OCI-LY7 (cell line): Measurements from ENCODE around the gene MALSU1. TPM values are rescaled to one million over a fixed set of nuclear protein-coding genes. Genes with fewer than 3 reads are reported as not detected.

ENCODE experiments used
- BruUV-seq: library from RNA; stranded (reverse); fragments of 400-500 nt; replicated peaks from 2 replicates; lab custom pipeline; 2021; lab: Mats Ljungman, UMichigan
- CTCF ChIA-PET: fragments of 300-600 bp; sonication (Branson Sonifier 250); formaldehyde crosslinking; loops from one replicate; lab custom pipeline; 2022; ENCODE audit warnings: antibody characterized with exemption; ENCODE audit not compliant: unreplicated experiment; lab: Charles Lee
- POLR2A ChIA-PET: fragments of 300-600 bp; sonication (Branson Sonifier 250); formaldehyde crosslinking; loops from one replicate; lab custom pipeline; 2022; ENCODE audit warnings: antibody characterized with exemption; lab: Charles Lee
- DNase-seq: peaks from one replicate; pipeline ENCODE4 v3.0.0-alpha.2; 2015; ENCODE audit warnings: low spot score
- H2AFZ ChIP-seq: fragments of 200-600 bp; sonication (generic), shearing (Covaris generic); 2 replicates; pipeline ENCODE4 v1.6.1; 2014; ENCODE audit warnings: mild to moderate bottlenecking, antibody characterized with exemption, low read length, moderate library complexity
- H3K27ac ChIP-seq: fragments of 200-600 bp; sonication (generic); 2 replicates; pipeline ENCODE4 v1.5.1; 2014; ENCODE audit warnings: mixed run types, low read depth, mild to moderate bottlenecking, moderate library complexity, low read length, inconsistent platforms; ENCODE audit not compliant: poor library complexity, severe bottlenecking
- H3K36me3 ChIP-seq: fragments of 200-600 bp; sonication (generic); 2 replicates; pipeline ENCODE4 v1.6.1; 2014; ENCODE audit warnings: mild to moderate bottlenecking, antibody characterized with exemption, low read length, moderate library complexity, mixed read lengths; ENCODE audit not compliant: insufficient read depth
- H3K4me1 ChIP-seq: fragments of 200-600 bp; sonication (generic); 2 replicates; pipeline ENCODE4 v1.5.1; 2014; ENCODE audit warnings: mild to moderate bottlenecking, low read length; ENCODE audit not compliant: insufficient read depth, poor library complexity, severe bottlenecking
- H3K4me2 ChIP-seq: fragments of 200-600 bp; sonication (generic); 2 replicates; pipeline ENCODE4 v1.6.1; 2014; ENCODE audit warnings: mild to moderate bottlenecking, low read length
- H3K4me3 ChIP-seq: fragments of 200-600 bp; sonication (generic); 2 replicates; pipeline ENCODE4 v1.5.1; 2014; ENCODE audit warnings: mild to moderate bottlenecking, low read depth, low read length; ENCODE audit not compliant: poor library complexity, severe bottlenecking
- H3K79me2 ChIP-seq: fragments of 200-600 bp; sonication (generic); 2 replicates; pipeline ENCODE4 v1.6.1; 2016; ENCODE audit warnings: low read depth, mild to moderate bottlenecking, low read length, moderate library complexity, mixed read lengths; ENCODE audit not compliant: insufficient read depth
- H3K9me2 ChIP-seq: fragments of 200-600 bp; sonication (generic); 2 replicates; pipeline ENCODE4 v1.6.1; 2016; ENCODE audit warnings: mild to moderate bottlenecking, low read length, mixed read lengths; ENCODE audit not compliant: insufficient read depth
- H3K9me3 ChIP-seq: fragments of 200-600 bp; sonication (generic); 2 replicates; pipeline ENCODE4 v1.6.1; 2014; ENCODE audit warnings: mild to moderate bottlenecking, mixed run types, low read length, mixed read lengths
- H4K20me1 ChIP-seq: fragments of 200-600 bp; sonication (generic); 2 replicates; pipeline ENCODE4 v1.6.1; 2014; ENCODE audit warnings: mild to moderate bottlenecking, antibody characterized with exemption, low read length, moderate library complexity, mixed read lengths; ENCODE audit not compliant: insufficient read depth
- CTCF ChIP-seq: fragments of 200-600 bp; sonication (generic); conservative IDR thresholded peaks from 2 replicates; pipeline ENCODE4 v1.5.1; 2014; ENCODE audit warnings: mild to moderate bottlenecking, antibody characterized with exemption, low read length, moderate library complexity, mixed read lengths
- EZH2phosphoT487 ChIP-seq: fragments of 200-600 bp; sonication (generic); IDR thresholded peaks from 2 replicates; pipeline ENCODE4 v1.6.1; 2018; ENCODE audit warnings: low read depth, borderline replicate concordance, mild to moderate bottlenecking, mixed run types, antibody characterized with exemption, low read length, moderate library complexity, mixed read lengths
- intact Hi-C: fragments of 100-400 bp; cut with micrococcal nuclease; formaldehyde crosslinking; loops from one replicate; pipeline ENCODE4 v1.10.0; 2022; ENCODE audit not compliant: unreplicated experiment
- total RNA-seq, 2 experiments: library from RNA; depleted of rRNA in 1 of 2; stranded (reverse); fragments of >200 nt in 1 of 2; shearing (Covaris generic) in 1 of 2; gene quantifications; 2 replicates each; pipeline ENCODE4 v1.2.3, GENCODE V29; 2014 to 2022

The MALSU1 gene
- total RNA-seq, 2 experiments from 2014 or later = 66.4 to 107 TPM

GRCh38 chr7:23292623-23293022, 6.5 kb upstream of the MALSU1 start:
- no peaks in the 10 kb centered on the region for H4K20me1 ChIP-seq
- intact Hi-C loops = no loop called here
- CTCF ChIA-PET = no interaction called here
- H3K4me3 ChIP-seq = no peak overlapping the region
- H2AFZ ChIP-seq = no peak overlapping the region
- H3K36me3 ChIP-seq = no peaks in the 10 kb centered on the region
- POLR2A ChIA-PET = interaction anchor here (0.6 kb wide), 1 partner anchor 12 kb away, joined by 3 read pairs; no protein-coding TSS in a partner anchor
- no peaks in the 10 kb centered on the region for H3K4me1 ChIP-seq
- no peaks in the 10 kb centered on the region for H3K9me3 ChIP-seq
- H3K9me2 ChIP-seq = no peaks in the 10 kb centered on the region
- no TSS peak for BruUV-seq
- H3K79me2 ChIP-seq = no peaks in the 10 kb centered on the region
- no peak overlapping the region for H3K4me2 ChIP-seq
- TF ChIP-seq CTCF = no peak
- no peak for TF ChIP-seq EZH2phosphoT487
- H3K27ac ChIP-seq = no peak overlapping the region
- no peak for DNase-seq

GRCh38 chr7:23293500-23294073, 5.6 kb upstream of the MALSU1 start:
- Histone ChIP-seq H3K27ac (no peak overlapping the region), H3K9me3 (no peaks in the 10 kb centered on the region), H2AFZ (no peak overlapping the region), H3K36me3 (no peaks in the 10 kb centered on the region), H3K4me2 (no peak overlapping the region), H4K20me1 (no peaks in the 10 kb centered on the region), H3K4me3 (no peak overlapping the region), H3K4me1 (peaks cover under 1% of the 10 kb centered on the region), H3K9me2 (no peaks in the 10 kb centered on the region), H3K79me2 (no peaks in the 10 kb centered on the region)
- no TSS peak for BruUV-seq
- POLR2A ChIA-PET = no interaction called here
- CTCF ChIA-PET = interaction anchor here (1.0 kb wide), 1 partner anchor 20 kb away, joined by 3 read pairs; no protein-coding TSS in a partner anchor
- no peak for DNase-seq
- TF ChIP-seq CTCF (no peak), EZH2phosphoT487 (no peak)
- intact Hi-C loops = no loop called here
